Fibroblast of lung (primary cell): Measurements from ENCODE around the gene PYGO2.

Experiments
- EZH2 ChIP-seq: IDR thresholded peaks from 2 replicates; pipeline ENCODE4 v1.5.1; 2012; ENCODE audit warnings: low read length, control low read depth, mild to moderate bottlenecking; ENCODE audit errors: missing control alignments
- TF ChIP-seq, protein P1 (sequence below), 2 donors: IDR thresholded peaks in 1 of 2; conservative IDR thresholded peaks in 1 of 2; 1 replicate in 1 of 2; 2 replicates in 1 of 2; pipeline ENCODE4 v1.5.1; 2011 to 2012; ENCODE audit warnings: low read length in 2 of 2, control low read depth in 1 of 2, inconsistent platforms in 1 of 2, low read depth in 1 of 2, mild to moderate bottlenecking in 1 of 2

DNA sequence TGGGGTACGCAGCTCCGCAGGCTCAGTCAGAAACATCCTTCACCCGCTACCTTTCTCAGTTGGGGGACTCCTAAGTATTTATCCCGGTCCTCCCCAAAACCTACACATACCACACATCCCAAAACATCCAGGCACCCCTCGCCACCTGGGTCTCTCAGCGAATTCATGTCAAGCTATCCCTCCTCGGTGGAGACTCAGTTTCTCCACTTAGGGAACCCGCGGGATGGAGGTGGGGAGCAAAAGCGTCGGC lies 39.8 kb upstream of the PYGO2 start:
- no peak for TF ChIP-seq EZH2
- TF ChIP-seq, protein P1, sequence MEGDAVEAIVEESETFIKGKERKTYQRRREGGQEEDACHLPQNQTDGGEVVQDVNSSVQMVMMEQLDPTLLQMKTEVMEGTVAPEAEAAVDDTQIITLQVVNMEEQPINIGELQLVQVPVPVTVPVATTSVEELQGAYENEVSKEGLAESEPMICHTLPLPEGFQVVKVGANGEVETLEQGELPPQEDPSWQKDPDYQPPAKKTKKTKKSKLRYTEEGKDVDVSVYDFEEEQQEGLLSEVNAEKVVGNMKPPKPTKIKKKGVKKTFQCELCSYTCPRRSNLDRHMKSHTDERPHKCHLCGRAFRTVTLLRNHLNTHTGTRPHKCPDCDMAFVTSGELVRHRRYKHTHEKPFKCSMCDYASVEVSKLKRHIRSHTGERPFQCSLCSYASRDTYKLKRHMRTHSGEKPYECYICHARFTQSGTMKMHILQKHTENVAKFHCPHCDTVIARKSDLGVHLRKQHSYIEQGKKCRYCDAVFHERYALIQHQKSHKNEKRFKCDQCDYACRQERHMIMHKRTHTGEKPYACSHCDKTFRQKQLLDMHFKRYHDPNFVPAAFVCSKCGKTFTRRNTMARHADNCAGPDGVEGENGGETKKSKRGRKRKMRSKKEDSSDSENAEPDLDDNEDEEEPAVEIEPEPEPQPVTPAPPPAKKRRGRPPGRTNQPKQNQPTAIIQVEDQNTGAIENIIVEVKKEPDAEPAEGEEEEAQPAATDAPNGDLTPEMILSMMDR (conservative IDR thresholded peaks at IDR 0.05 in 1 of 2, IDR thresholded peaks at IDR 0.05 in 1 of 2; ENCODE audit: low read depth in 1 of 2, low read length in 2 of 2): no peak
